T1000 (cell line): ENCODE data around the gene KIFC1.

ENCODE experiments used
- DNase-seq: peaks from one replicate; lab custom pipeline; 2025; ENCODE audit warnings: mixed read lengths; lab: John Stamatoyannopoulos, UW

KIFC1 gene

DNA sequence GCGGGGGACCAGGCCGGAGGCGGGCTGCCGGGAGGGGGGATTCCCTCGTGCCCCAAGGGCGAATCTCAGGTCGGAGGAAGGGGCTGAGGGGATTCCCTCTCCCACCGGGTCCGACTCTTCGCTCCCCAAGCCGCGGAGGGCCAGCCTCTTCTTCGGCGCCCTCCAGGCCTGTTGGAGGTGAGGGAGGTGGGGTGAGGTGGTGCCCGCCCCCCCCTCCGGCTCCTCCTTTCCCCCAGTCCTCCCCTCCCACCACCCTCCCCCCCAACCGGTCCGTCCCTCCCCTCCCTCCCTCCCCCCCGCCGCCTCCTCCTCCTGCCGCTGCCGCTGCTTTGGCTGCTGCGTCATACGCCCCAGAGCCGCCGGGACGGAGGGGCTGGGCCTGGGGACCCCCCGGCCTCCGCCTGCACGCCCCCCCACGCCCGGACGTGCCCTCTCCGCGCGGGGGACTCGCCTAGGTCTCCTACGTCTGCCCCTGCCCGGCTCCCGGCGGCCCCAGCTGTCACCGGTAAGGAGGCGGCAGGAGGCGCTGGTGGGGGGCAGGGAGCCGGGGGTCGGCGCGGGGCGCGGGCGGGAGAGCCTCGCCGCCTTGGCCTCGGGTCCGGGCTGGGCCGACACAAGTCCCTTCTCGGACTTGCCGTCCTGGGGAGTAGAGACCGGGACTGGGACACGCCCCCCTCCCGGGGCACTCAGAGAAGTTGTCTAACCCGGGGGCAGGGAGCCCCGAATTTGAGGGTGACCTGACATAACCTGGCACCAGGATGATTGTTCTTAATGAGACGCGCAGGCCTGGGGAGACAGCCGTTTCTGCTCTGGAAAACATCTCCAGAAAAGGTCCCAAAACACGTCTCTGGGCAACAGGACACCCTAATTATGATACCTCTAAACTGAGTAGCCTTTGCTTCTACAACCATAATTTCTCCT is 19.3 kb downstream of the KIFC1 start, which contains the start of gene PHF1:
TSS of gene PHF1 (plus strand) at position 304 of the 921 bp plus-strand sequence. CDS start 1,250 bp downstream, outside the sequence.
- DNase-seq = no peak

DNA sequence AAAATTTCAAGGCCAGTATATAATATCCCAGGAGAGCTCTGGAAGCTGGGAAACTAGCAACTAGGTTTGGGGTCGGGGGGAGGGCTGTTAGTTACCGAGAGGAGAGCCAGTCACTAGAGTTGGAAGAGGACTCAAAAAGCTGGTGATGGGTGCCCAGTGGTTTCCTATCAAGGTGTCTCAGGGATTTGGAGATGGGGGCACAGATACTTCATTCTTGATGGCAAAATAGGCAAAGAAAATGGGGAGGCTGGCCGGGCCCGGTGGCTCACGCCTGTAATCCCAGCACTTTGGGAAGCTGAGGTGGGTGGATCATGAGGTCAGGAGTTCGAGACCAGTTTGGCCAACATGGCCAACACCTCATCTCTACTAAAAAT is 20.0 kb downstream of the KIFC1 start:
- no peak for DNase-seq

- DNase-seq = no peak
These were observed 20.8 kb downstream of the KIFC1 start for GRCh38 chr6:33412140-33413009.

- no peak for DNase-seq
These were observed 21.9 kb downstream of the KIFC1 start for GRCh38 chr6:33413241-33414120.

DNA sequence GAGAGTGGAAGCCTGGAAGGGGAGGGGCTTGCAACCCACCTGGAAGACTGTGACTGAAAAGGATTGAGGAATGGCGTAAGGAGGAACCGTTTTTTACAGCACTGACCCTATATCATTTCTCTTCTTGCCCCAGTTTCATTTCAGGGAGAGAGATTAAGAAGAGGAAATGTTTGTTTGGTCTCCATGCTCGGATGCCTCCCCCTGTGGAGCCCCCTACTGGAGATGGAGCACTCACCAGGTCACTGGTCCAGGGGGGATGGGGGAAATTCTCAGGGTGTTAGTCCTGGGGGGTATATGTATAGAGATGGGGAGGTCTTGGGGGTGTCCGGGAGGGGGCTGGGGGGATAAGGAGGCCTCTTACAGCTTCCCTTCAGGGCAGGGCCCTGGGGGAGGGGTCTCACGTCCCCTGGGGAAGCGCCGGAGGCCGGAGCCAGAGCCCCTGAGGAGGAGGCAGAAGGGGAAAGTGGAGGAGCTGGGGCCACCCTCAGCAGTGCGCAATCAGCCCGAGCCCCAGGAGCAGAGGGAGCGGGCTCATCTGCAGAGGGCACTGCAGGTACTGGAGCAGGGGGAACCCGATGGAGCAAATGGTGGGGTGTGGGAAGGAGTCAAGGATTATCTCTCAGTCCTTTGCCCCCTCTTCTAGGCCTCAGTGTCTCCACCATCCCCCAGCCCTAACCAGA is 23.1 kb downstream of the KIFC1 start:
- no peak for DNase-seq

DNA sequence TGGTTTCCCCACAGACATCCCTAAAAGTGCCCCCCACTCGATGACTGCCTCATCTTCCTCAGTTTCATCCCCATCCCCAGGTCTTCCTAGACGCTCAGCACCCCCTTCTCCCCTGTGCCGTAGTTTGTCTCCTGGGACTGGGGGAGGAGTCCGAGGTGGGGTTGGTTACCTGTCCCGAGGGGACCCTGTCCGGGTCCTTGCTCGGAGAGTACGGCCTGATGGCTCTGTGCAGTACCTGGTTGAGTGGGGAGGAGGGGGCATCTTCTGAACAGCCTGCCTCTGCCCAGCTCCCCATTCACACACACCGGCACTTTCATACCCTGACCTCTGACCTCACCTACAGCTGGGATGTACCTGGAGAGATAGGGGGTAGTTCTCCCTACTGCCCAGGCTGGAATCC is 24.2 kb downstream of the KIFC1 start:
- DNase-seq = no peak

DNA sequence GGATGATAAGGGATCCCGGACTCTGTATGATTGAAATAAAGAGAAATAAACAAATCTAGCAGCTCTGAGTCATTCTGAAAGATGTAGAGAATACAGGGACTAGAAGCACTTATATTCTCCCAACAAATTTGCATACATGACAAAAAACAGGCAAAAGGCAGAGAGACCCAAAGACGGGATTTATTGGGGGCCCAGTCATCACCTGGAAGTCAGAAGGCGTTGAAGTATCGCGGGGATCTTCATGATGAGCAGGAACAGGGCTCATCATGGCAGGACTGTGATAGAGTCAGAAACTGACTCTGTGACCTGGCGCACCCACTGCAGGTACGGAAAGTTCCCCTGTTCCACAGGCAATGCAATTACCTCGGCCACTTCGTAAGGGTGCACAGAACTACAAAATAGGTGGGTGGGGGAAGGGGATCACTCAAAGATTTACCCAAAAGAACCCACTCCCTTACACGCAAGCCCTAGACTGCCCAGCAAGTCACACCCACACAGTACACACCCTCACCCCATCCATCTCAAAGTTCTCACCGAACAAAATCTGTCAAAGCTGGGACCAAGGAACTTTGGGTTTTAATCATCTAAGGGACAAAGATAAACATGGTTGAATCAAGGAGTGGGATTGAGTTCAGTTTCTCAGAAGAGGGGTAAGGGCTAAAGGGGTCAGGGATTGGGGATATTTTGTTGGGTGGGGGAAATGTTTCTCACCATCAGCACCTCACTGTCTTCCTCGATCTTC is 24.9 kb downstream of the KIFC1 start:
- no peak for DNase-seq

DNA sequence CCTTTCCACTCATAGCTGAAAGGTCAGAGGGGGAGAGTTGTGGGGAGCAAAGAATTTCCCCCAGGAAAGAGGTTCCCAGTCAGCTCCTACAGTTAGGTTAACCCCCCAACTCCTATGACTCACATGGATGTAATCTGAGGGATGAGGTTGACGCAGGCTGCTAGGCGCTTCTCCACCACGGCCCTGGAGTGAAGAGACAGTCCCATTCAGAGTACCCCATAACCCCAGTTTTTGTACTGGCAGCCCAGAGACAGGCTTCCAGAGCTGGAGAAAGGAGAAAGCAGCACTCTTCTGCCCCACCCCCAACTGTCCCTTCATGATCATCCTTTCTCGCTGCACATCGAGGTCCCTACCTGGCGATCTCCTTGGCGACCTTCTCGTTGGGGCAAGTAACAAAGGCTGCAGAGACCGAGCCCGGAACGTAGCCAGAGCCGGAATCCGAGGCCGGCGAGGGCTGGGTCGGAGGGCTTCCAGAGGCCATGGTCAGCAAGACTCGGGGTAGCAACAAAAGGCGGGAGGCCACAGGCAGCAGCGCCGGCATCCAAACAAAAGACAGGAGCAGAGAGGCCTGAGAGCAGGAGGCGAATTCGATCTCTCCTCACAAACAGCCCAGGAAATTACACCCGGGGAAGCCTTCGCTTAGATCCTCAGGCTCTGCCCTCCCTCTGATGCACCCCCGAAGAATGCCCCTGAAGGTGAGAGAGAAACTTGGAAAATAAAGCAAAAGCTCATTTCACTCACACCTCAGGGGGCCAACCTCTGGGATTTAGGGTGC is 25.7 kb downstream of the KIFC1 start:
- DNase-seq = peak; percentile 37

DNA sequence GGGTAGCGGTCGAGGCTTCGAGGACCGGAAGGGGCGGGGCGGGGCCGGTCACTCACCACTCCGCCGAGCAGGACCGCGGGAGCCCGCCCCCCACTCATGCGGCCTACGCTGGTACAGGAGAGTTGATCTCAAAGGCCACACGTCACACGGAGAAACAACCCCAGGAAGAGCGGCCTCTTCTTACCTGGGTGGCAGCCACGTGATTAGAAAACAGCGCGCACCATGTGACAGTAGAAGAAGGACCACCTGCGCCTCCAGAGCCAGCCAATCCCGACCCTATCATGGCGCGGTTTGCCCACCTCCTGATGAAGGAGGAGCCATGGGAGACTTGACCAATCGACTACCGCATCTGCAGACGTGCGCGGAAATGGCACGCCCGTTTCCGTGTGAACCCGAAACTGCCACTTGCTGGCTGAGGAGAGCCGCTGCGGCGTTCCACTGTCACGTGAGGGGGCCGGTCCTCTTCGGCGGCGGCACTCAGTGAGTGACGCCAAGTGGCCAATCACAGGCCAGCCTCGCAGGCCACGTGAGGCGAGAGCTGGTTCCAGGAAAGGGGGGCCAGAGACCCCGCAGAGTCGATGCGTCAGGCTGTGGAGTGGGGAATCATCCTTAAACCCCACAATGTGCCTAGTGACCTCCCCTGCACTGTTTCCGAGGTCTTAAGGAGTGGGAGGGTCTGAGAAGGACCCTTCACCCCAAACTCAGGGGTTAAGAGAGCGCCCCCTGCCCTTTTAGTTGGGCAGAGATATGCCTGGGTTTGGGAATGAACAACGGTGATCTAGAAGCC is 26.5 kb downstream of the KIFC1 start, which contains the start of gene CUTA:
TSS of gene CUTA (minus strand) at position 205 of the 787 bp plus-strand sequence. CDS start at position 98, 107 bp downstream.
- DNase-seq = peak; percentile 99

DNA sequence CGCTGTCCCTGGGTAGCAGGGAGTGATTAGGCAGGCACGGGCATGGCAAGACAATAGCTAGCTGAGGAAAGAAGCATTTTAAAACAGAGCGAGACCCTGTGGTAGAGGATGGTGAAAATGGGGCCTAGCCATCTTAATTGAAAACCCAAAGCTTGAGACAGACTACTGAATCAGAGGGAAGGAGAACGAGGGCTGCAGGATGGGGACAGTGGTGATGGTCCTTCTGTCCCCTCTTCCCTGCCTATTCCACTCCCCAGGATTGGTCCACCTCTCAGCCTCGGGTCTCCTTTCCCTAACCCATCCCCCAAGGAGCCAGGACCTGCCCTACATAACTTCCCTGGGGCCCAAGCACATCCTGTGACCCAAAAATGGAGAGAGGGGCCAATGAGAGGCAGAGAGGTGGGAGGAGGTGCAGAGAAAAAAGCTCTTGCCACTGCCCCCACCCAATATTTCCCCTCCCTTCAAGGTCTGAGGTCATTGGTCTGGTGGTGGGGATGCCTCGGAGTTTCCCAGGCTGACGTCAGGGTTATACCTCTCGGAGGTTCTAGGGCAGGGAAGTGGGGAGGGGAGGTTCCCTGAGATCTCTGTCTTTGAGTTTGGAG is 27.2 kb downstream of the KIFC1 start:
- DNase-seq = no peak

- no peak for DNase-seq
These were observed 28.2 kb downstream of the KIFC1 start, which contains the start of gene SYNGAP1 for GRCh38 chr6:33419580-33420490. Gene SYNGAP1 (plus strand): TSS chr6:33420065. CDS start chr6:33420265, 200 bp downstream.

- DNase-seq = no peak
These were observed 29.1 kb downstream of the KIFC1 start for GRCh38 chr6:33420491-33421343.

- DNase-seq = no peak
These were observed 29.7 kb downstream of the KIFC1 start for GRCh38 chr6:33421344-33421643.

GRCh38 chr6:33423777-33424176 is 32.2 kb downstream of the KIFC1 start:
- no peak for DNase-seq

DNA sequence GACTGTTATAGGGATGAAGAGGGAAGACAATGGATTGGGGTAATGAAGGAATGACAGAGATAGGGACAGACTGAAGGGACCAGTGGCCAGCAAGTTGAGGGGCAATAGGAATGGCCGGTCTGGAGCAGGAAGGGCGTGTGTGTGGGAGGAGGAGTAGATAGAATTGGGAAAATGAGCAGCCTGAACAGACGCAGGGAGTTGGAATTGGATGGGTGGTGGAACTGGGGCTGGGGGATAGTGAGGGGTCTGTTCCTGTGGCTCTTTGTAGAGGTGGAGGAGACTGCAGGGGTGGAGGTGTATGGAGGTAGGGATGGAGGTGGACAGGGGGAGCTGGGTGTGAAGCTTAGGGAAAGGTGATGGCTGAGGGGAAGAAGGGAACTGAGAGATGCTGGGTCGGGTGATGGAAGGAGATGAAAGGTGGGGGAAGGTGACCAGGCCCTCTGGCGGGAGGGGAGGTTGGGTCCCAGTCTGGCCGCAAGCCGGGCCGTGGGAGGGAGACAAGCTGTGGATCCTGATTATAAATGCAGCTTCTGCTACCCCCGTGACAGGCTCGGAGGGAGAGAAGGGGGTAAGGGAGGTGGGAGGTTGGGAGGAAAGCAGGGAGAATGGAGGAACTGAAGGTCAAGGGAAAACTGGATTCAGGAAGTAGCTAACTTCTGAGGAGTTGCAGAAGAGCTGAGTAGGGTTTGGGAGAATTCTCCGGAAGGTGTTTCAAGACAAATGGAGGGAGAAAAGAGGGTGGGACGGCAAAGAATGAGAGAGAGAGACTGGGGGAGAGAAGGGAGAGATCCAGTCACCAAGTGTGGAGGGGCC is 33.4 kb downstream of the KIFC1 start:
- DNase-seq = no peak
